Measurements from ENCODE around the gene SPECC1L. TPM values are rescaled to one million over a fixed set of nuclear protein-coding genes. Genes with fewer than 3 reads are reported as not detected.

The SPECC1L gene
- 43.9 and 51.5 TPM in 2 replicates for total RNA-seq

DNA sequence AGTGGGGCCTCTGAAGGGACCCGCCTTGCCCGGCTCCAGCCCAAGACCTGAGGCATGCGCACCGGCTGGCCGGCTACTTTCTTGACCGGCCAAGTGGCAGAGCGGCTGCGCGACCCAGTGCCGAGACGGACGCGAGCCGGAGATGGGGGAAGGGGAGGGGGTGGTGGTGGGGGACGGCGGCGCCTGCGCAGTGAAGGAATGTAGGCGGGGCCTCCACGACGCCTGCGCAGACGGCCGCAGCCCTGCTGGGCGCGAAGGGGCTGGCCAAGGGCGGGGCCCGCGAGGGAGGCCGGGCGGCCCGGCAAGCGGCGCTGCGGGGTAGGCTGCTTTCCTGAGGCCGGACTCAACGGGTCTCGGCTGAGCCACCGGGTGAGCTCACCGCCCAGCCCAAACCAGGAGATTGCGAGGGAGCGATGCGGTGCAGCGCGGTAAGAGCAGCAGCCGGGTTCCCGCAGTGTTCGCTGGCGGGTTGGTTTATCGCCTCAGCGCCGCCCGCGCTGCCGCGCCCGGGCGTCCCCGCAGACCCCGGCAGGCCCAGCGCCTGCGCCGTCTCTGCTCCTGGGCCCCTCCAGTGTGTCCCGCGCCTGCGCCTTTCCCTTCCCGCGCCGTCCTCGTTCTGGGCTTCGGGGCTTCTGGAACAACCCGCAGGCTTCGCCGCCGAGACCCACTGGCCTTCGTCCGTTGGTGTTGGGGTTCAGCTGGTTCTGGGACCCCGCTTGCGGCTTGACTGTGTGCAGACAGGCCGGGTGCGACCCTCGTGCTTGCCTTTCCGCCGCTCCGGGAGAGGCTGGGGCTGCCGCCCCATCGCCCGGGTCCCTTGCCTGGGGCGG lies at the start of gene SPECC1L:
TSS of gene SPECC1L (plus strand) at position 276 of the 830 bp plus-strand sequence. CDS start 31,401 bp downstream, outside the sequence.

GRCh38 chr22:24245030-24245431 lies 25.6 kb upstream of the SPECC1L start, which contains the start of gene GGT5:
TSS of gene GGT5 (minus strand) at chr22:24245082. CDS start at chr22:24244725, 357 bp downstream.

GRCh38 chr22:24427500-24428164 lies 157.0 kb downstream of the SPECC1L start, which contains the start of gene ADORA2A:
TSS of gene ADORA2A (plus strand) at chr22:24427599. CDS start at chr22:24433405, 5,806 bp downstream.

Other genes starting within 250 kb of the SPECC1L start
- gene SUSD2, start 89.3 kb upstream of the SPECC1L start, total RNA-seq, result 46.2 and 79.1 TPM in 2 replicates
- gene GGT5, start 25.7 kb upstream of the SPECC1L start, total RNA-seq, result 12.1 and 52.3 TPM in 2 replicates
- gene ADORA2A, start 156.8 kb downstream of the SPECC1L start, total RNA-seq, result 1.6 and 2.5 TPM in 2 replicates
- under 0.01 and 0.03 TPM in 2 replicates for gene UPB1, start 224.5 kb downstream of the SPECC1L start, total RNA-seq

All from smooth muscle cell of the pulmonary artery (primary cell).